AG04449 (cell line): ENCODE measurements around the gene RHBDF2.
A peak's percentile ranks its signal among the peaks of the same experiment; 100 is the strongest.

Experiments used
- CTCF ChIA-PET: fragments of 350-600 bp; formaldehyde crosslinking; extraction: SDS; loops from one replicate; lab custom pipeline; 2021; ENCODE audit warnings: antibody characterized with exemption; lab: Yijun Ruan, JAX
- POLR2A ChIA-PET: fragments of 400-600, 350-600 bp; formaldehyde crosslinking; extraction: SDS; loops from one replicate; lab custom pipeline; 2020; ENCODE audit warnings: antibody characterized with exemption, inconsistent platforms; lab: Yijun Ruan, JAX
- DNase-seq: peaks from one replicate; pipeline ENCODE4 v3.0.0-alpha.2; 2010; ENCODE audit warnings: low read depth, low spot score
- H3K4me3 ChIP-seq: 2 replicates; pipeline ENCODE4 v1.5.1; 2011; ENCODE audit warnings: low read depth, mild to moderate bottlenecking, control low read depth, low read length
- TF ChIP-seq, protein P1 (sequence below): IDR thresholded peaks from one replicate; pipeline ENCODE4 v1.5.1; 2011; ENCODE audit warnings: mild to moderate bottlenecking, moderate library complexity, low read length, control low read depth, inconsistent platforms; ENCODE audit not compliant: insufficient read depth; ENCODE audit errors: missing control alignments

RHBDF2 gene

DNA sequence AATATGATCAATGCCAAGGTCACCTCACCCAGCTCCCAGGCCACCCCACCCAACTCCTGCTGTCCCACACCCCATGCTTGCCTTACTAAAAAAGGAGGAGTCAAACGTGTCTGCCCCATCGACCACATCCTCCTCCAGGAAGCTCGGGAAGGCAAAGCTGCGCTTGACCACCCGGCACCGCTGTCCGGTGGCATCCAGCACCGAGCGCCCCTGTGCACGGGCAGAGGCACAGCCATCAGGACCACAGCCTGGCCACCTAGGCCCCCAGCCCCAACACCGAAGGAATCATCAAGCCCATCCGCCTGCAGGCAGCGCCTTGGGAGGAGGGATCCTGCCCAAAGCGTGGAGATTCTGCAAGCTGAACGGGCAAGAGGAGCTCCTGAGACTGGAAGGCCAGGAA lies 23.6 kb downstream of the RHBDF2 start:
- ChIA-PET CTCF (interaction anchor here (1.1 to 34.4 kb wide), 4 partner anchors 11 to 45 kb away, joined by 3 to 1209 read pairs (median 17); partner anchors contain the start of genes AANAT and RHBDF2), POLR2A (interaction anchor here (0.8 kb wide), 1 partner anchor 15 kb away, joined by 3 read pairs; no protein-coding TSS in a partner anchor)
- no peak overlapping the region for H3K4me3 ChIP-seq
- TF ChIP-seq, protein P1, sequence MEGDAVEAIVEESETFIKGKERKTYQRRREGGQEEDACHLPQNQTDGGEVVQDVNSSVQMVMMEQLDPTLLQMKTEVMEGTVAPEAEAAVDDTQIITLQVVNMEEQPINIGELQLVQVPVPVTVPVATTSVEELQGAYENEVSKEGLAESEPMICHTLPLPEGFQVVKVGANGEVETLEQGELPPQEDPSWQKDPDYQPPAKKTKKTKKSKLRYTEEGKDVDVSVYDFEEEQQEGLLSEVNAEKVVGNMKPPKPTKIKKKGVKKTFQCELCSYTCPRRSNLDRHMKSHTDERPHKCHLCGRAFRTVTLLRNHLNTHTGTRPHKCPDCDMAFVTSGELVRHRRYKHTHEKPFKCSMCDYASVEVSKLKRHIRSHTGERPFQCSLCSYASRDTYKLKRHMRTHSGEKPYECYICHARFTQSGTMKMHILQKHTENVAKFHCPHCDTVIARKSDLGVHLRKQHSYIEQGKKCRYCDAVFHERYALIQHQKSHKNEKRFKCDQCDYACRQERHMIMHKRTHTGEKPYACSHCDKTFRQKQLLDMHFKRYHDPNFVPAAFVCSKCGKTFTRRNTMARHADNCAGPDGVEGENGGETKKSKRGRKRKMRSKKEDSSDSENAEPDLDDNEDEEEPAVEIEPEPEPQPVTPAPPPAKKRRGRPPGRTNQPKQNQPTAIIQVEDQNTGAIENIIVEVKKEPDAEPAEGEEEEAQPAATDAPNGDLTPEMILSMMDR: no peak
- DNase-seq: no peak

DNA sequence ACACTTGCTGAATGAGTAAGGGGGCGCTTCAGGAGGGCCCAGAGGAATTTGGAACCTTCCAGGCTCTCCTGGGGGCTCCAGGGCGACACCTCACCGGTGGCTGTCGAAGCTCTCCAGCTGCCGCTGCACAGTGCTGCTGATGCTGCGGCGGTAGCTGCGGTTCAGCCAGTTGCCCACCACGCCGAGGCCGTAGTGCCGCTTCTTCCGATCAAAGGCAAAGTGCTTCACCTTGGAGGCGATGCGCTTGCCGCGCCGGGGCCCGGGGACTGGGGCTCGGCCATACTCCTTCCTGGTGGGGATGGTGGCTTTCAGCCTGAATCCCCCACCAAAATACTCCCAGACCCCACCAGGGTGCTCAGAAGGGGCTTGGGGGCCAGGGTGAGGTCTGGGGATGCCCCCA lies 24.5 kb downstream of the RHBDF2 start:
- TF ChIP-seq, protein P1: no peak
- no peak overlapping the region for H3K4me3 ChIP-seq
- ChIA-PET POLR2A (interaction anchor here (0.8 kb wide), 1 partner anchor 16 kb away, joined by 3 read pairs; no protein-coding TSS in a partner anchor), CTCF (interaction anchor here (1.1 to 34.4 kb wide), 5 partner anchors 10 to 46 kb away, joined by 3 to 1209 read pairs (median 15); partner anchors contain the start of genes AANAT and RHBDF2)
- no peak for DNase-seq

DNA sequence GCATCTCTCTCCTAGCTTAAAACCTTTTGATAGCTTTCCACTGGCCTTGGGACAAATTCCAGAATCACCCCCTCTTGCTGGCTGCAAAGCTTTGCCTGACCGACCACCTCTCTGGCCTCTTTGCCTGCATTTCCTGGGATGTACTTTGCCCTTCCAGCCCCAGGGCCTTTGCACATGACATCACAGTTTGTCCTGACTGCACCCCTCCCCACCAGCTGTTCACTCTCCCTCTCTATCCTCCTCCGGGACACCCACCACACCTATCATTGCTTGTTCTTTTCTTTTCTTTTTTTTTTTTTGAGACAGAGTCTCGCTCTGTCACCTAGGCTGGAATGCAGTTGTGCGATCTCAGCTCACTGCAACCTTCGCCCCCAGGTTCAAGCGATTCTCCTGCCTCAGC lies 25.9 kb downstream of the RHBDF2 start:
- TF ChIP-seq, protein P1: no peak
- ChIA-PET POLR2A (no interaction called here), CTCF (interaction anchor here (1.1 to 34.4 kb wide), 5 partner anchors 9 to 37 kb away, joined by 4 to 1209 read pairs (median 15); partner anchors contain the start of genes AANAT and RHBDF2)
- no peak overlapping the region for H3K4me3 ChIP-seq
- DNase-seq: no peak

GRCh38 chr17:76474894-76475293 lies 26.3 kb downstream of the RHBDF2 start:
- TF ChIP-seq, protein P1: no peak
- ChIA-PET CTCF (interaction anchor here (1.1 to 34.4 kb wide), 5 partner anchors 8 to 37 kb away, joined by 4 to 1209 read pairs (median 15); partner anchors contain the start of genes AANAT and RHBDF2), POLR2A (no interaction called here)
- no peak overlapping the region for H3K4me3 ChIP-seq
- DNase-seq: no peak

DNA sequence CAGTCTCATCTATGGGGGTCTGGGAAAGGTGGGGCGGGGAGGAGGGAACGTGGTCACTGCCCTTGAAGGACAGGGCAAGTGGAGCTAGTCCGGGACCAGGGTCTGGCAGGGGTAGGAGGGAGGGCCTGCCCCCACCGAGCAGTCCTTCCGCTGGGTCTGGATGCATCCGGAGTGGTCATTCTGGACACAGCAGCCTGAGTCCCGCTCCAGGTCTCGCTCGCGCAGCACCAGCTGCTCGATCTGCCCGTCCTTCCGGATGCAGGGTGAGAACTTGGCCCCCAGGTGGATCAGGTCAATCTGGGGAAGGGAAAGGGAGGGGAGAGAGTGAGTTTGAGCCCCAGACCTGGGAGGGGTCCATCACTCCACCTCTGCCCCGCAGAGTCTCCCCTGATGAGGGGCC lies 27.0 kb downstream of the RHBDF2 start:
- CTCF ChIA-PET: interaction anchor here (1.9 to 34.4 kb wide), 3 partner anchors 8 to 24 kb away, joined by 5 to 1209 read pairs (median 18); partner anchors contain the start of genes AANAT and RHBDF2
- H3K4me3 ChIP-seq: no peak overlapping the region
- POLR2A ChIA-PET: no interaction called here
- TF ChIP-seq, protein P1: no peak
- no peak for DNase-seq

DNA sequence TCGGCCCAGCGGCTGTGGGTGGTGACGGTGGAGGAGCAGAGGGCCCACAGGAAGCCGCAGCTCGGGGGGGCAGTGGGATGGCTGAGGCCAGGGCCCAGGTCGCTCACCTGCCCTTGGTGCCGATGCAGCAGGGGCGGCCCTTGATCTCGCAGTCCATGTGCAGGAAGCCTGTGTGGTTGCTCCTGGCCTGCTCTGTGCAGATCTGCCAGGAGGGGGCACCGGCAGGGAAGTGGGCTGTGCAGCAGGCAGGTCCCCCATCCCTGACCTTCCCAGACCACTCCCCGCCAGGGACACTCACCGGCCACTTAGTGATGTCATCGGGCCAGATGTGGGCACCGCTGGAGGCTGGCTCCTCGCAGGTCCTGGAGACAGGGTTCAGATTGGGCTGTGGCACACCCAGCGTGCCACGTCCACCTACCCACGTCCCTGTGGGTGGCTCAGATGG lies 27.7 kb downstream of the RHBDF2 start:
- no peak for DNase-seq
- CTCF ChIA-PET: interaction anchor here (2.2 to 34.4 kb wide), 2 partner anchors 9 to 25 kb away, joined by 5 to 1209 read pairs; partner anchors contain the start of gene RHBDF2
- POLR2A ChIA-PET: no interaction called here
- TF ChIP-seq, protein P1: peak; percentile 38
- no peak overlapping the region for H3K4me3 ChIP-seq
